Astrocyte (in vitro differentiated cells and primary cell): ENCODE measurements around the gene ZFR2.

Experiments
- EZH2 ChIP-seq: IDR thresholded peaks from 2 replicates; pipeline ENCODE4 v1.6.1; 2012; ENCODE audit warnings: mild to moderate bottlenecking, low read length, inconsistent platforms; ENCODE audit not compliant: insufficient read depth
- TF ChIP-seq, protein P1 (sequence below): IDR thresholded peaks from 2 replicates; pipeline ENCODE4 v1.5.1; 2011; ENCODE audit warnings: low read depth, mild to moderate bottlenecking, inconsistent platforms, low read length, moderate library complexity; ENCODE audit not compliant: insufficient read depth

DNA sequence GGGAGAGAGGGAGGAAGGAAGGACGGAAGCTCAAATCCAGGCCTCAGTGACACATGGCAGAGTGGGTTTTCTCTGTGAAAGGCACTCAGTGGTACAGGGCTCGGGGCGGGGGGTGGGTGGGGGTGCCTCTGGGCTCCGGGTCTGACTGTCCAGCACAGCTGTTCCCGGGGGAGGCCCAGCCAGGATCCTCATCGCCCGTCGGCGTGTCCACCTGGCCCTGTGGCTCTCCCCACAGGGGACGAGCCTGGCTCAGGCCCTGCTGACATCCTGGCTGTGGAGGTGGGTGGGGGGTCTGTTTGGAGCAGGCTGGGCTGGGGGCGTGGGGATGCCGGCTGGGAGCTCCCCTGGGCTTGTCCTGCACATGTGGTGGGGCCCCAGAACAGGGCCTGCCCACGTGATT is 64.4 kb downstream of the ZFR2 start:
- TF ChIP-seq, protein P1, sequence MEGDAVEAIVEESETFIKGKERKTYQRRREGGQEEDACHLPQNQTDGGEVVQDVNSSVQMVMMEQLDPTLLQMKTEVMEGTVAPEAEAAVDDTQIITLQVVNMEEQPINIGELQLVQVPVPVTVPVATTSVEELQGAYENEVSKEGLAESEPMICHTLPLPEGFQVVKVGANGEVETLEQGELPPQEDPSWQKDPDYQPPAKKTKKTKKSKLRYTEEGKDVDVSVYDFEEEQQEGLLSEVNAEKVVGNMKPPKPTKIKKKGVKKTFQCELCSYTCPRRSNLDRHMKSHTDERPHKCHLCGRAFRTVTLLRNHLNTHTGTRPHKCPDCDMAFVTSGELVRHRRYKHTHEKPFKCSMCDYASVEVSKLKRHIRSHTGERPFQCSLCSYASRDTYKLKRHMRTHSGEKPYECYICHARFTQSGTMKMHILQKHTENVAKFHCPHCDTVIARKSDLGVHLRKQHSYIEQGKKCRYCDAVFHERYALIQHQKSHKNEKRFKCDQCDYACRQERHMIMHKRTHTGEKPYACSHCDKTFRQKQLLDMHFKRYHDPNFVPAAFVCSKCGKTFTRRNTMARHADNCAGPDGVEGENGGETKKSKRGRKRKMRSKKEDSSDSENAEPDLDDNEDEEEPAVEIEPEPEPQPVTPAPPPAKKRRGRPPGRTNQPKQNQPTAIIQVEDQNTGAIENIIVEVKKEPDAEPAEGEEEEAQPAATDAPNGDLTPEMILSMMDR: no peak
- TF ChIP-seq EZH2: no peak
